ENCODE data around the gene LRP5. TPM values are rescaled to one million over a fixed set of nuclear protein-coding genes. Genes with fewer than 3 reads are reported as not detected.

Gene LRP5
- total RNA-seq, 1 experiment from 2014 or later: 55.2 TPM

DNA sequence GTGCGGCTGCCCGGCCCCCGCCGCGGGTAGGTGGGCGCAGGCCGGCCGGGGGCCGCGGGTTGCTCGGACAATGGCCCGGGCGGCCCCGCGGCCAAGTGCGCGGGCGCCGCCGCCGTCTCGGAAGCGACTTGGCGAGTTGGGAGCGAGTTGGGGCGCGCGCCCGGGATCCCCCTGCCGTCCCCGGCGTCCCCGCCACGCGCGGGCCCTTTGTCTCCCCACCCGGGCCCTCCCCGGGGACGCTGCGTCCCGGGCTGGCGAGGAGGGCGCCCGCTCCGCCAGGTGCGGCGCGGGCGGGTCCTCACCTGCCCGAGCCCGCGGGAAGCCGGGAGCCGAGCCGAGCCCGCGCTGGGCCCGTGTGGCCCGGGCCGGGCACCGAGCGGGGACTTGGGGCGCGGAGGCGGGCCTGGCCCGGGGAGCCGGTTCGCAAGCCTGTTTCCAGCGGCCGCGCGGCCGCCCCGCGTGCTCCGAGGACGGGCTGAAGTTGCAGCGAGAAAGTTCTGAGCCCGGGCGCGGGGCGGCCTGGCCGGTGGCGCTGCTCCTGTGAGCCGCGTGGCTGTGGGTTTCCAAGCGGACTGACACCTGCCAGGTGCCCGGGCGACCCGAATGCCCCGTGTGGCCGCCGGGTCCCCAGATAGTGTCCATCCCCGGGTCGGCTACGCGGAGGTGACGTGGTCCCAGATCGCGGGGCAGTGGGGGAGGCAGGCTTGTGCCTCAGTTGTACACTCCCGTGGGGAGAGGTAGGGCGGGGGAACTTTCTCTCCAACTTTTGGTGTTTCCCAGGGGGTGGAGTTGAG, 586 bp downstream of the LRP5 start:
- H3K27me3 ChIP-seq (ENCODE audit: insufficient read depth, low read length): no peaks in the 10 kb centered on the region
- peaks cover 51% of the 10 kb centered on the region for H3K79me2 ChIP-seq (ENCODE audit: insufficient read depth, low read length)
- peak; percentile 8 for ATAC-seq
- intact Hi-C loops (cut with micrococcal nuclease): loop anchor here (10.0 kb wide), 1 partner anchor 72 kb away; no protein-coding TSS in a partner anchor
- no peaks in the 10 kb centered on the region for H3K36me3 ChIP-seq (ENCODE audit: control insufficient read depth in 1 of 2, insufficient read depth in 2 of 2, low read length in 2 of 2)
- no peaks in the 10 kb centered on the region for H3K9me3 ChIP-seq (ENCODE audit: control insufficient read depth in 1 of 2, insufficient read depth in 1 of 2, low read depth in 1 of 2, low read length in 2 of 2)
- H3K9ac ChIP-seq (ENCODE audit: low read length): peak overlapping the region; percentile 92
- peaks cover 39 to 66% of the 10 kb centered on the region in 2 experiments for H3K4me1 ChIP-seq (ENCODE audit: control insufficient read depth in 1 of 2, insufficient read depth in 2 of 2, low read length in 2 of 2)
- H3K9me2 ChIP-seq (ENCODE audit: insufficient read depth): no peaks in the 10 kb centered on the region
- H3K4me2 ChIP-seq (ENCODE audit: low read length): peak overlapping the region; percentile 86
- H3K4me3 ChIP-seq (replicated peaks in 1 of 2; ENCODE audit: low read depth in 1 of 2, low read length in 2 of 2): peak overlapping the region; percentile 69 to 95
- POLR2A ChIA-PET: no interaction called here
- H3K27ac ChIP-seq (ENCODE audit: low read depth, low read length): peak overlapping the region; percentile 93
- DNase-seq (ENCODE audit: low read depth, low spot score): no peak
- peak; percentile 89 for TF ChIP-seq ZFX (IDR thresholded peaks at IDR 0.05)
- TF ChIP-seq, protein P1, sequence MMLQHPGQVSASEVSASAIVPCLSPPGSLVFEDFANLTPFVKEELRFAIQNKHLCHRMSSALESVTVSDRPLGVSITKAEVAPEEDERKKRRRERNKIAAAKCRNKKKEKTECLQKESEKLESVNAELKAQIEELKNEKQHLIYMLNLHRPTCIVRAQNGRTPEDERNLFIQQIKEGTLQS (IDR thresholded peaks at IDR 0.05): no peak
- no peaks in the 10 kb centered on the region for H4K20me1 ChIP-seq (ENCODE audit: insufficient read depth)
- no peak overlapping the region for H2AFZ ChIP-seq (ENCODE audit: low read depth, low read length, poor library complexity, severe bottlenecking)
- no TSS peak for BruUV-seq (replicated peaks)
- RAD21 ChIA-PET (ENCODE audit: low non-redundant PET in 1 of 2, low total read pairs in 2 of 2, uncharacterized antibody in 2 of 2, unreplicated experiment in 2 of 2): no interaction called here
- CTCF ChIA-PET: no interaction called here

DNA sequence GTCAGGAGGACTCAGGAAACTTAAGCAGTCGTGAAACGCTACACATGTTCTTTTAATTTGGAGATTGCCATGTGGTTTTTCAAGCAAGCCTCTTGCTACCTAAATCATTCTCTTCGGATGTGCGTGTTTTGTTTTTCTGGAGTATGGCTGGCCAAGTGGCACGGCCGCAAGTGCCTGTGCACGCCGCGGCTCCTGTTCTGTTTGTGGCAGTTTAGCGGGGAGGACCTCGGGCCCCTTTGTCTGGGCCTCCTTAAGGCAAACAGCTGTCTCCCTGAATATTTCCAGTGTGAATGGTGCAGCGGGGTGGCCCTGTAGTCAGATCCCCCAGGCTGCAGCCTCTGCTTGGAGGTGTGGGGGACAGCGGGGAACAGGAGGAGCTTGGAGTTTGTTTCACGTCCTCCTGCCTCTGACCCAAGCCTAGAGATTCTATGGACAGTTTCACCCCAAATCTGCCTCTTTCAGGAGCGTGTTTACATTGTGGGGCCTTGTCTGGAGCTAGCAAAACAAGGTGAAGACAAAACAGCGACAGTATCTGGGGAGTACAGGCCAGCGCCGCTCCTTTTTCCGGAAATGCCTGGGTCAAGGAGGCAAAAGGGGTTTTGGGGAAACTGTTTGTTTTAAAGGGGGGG, 1.3 kb downstream of the LRP5 start:
- peaks cover 57% of the 10 kb centered on the region for H3K79me2 ChIP-seq (ENCODE audit: insufficient read depth, low read length)
- ChIA-PET RAD21 (ENCODE audit: low non-redundant PET in 1 of 2, low total read pairs in 2 of 2, uncharacterized antibody in 2 of 2, unreplicated experiment in 2 of 2) (no interaction called here), POLR2A (no interaction called here), CTCF (no interaction called here)
- H3K4me2 ChIP-seq (ENCODE audit: low read length): peak overlapping the region; percentile 86
- no peaks in the 10 kb centered on the region for H4K20me1 ChIP-seq (ENCODE audit: insufficient read depth)
- peak overlapping the region; percentile 69 to 95 for H3K4me3 ChIP-seq (replicated peaks in 1 of 2; ENCODE audit: low read depth in 1 of 2, low read length in 2 of 2)
- intact Hi-C loops (cut with micrococcal nuclease): loop anchor here (10.0 kb wide), 1 partner anchor 71 kb away; no protein-coding TSS in a partner anchor
- ATAC-seq (no peak), DNase-seq (ENCODE audit: low read depth, low spot score) (no peak)
- H3K9me2 ChIP-seq (ENCODE audit: insufficient read depth): no peaks in the 10 kb centered on the region
- H3K27me3 ChIP-seq (ENCODE audit: insufficient read depth, low read length): no peaks in the 10 kb centered on the region
- H3K4me1 ChIP-seq (ENCODE audit: control insufficient read depth in 1 of 2, insufficient read depth in 2 of 2, low read length in 2 of 2): peaks cover 39 to 66% of the 10 kb centered on the region in 2 experiments
- no peak overlapping the region for H2AFZ ChIP-seq (ENCODE audit: low read depth, low read length, poor library complexity, severe bottlenecking)
- peak overlapping the region; percentile 93 for H3K27ac ChIP-seq (ENCODE audit: low read depth, low read length)
- H3K9ac ChIP-seq (ENCODE audit: low read length): peak overlapping the region; percentile 92
- H3K9me3 ChIP-seq (ENCODE audit: control insufficient read depth in 1 of 2, insufficient read depth in 1 of 2, low read depth in 1 of 2, low read length in 2 of 2): no peaks in the 10 kb centered on the region
- TF ChIP-seq ZFX (IDR thresholded peaks at IDR 0.05) (no peak), SP1 (IDR thresholded peaks at IDR 0.05; ENCODE audit: low read depth) (no peak), YY1 (IDR thresholded peaks at IDR 0.05; ENCODE audit: extremely low read depth, insufficient replicate concordance, low read depth, low read length) (no peak), SIN3A (IDR thresholded peaks at IDR 0.05; ENCODE audit: low read depth) (no peak), EZH2phosphoT487 (IDR thresholded peaks at IDR 0.05; ENCODE audit: borderline replicate concordance) (no peak), SRF (IDR thresholded peaks at IDR 0.05; ENCODE audit: low read depth) (no peak), FOSL1 (IDR thresholded peaks at IDR 0.05; ENCODE audit: low read depth) (no peak), JUND (IDR thresholded peaks at IDR 0.05) (no peak), ZNF274 (IDR thresholded peaks at IDR 0.05; ENCODE audit: low read depth, low read length) (no peak), CBX3 (IDR thresholded peaks at IDR 0.05; ENCODE audit: low read depth) (no peak), CEBPB (IDR thresholded peaks at IDR 0.05; ENCODE audit: low read depth) (no peak), RAD21 (IDR thresholded peaks at IDR 0.05; ENCODE audit: low read depth) (no peak), EGR1 (IDR thresholded peaks at IDR 0.05; ENCODE audit: low read depth) (no peak)
- TF ChIP-seq, protein P1 (IDR thresholded peaks at IDR 0.05): no peak
- TF ChIP-seq, protein P2, sequence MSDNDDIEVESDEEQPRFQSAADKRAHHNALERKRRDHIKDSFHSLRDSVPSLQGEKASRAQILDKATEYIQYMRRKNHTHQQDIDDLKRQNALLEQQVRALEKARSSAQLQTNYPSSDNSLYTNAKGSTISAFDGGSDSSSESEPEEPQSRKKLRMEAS (IDR thresholded peaks at IDR 0.05): no peak
- BruUV-seq (replicated peaks): TSS peak; percentile 71
- no peaks in the 10 kb centered on the region for H3K36me3 ChIP-seq (ENCODE audit: control insufficient read depth in 1 of 2, insufficient read depth in 2 of 2, low read length in 2 of 2)

Data from HCT116 (cell line).